Nephron progenitor cell (in vitro differentiated cells): Measurements from ENCODE around the gene TMEM143.
A peak's percentile ranks its signal among the peaks of the same experiment; 100 is the strongest.

ENCODE experiments used
- DNase-seq: peaks from one replicate; pipeline ENCODE4 v3.0.0; 2021
- H3K27ac Mint-ChIP-seq: 2 replicates; pipeline ENCODE4 v1.8.0; 2021; ENCODE audit warnings: mild to moderate bottlenecking, moderate library complexity, mixed read lengths
- H3K27me3 Mint-ChIP-seq: 2 replicates; pipeline ENCODE4 v1.8.0; 2021; ENCODE audit warnings: mild to moderate bottlenecking, low read depth, mixed read lengths; ENCODE audit not compliant: poor library complexity
- H3K36me3 Mint-ChIP-seq: 2 replicates; pipeline ENCODE4 v1.8.0; 2021; ENCODE audit warnings: low read depth, mixed read lengths
- H3K4me1 Mint-ChIP-seq: 2 replicates; pipeline ENCODE4 v1.8.0; 2021; ENCODE audit warnings: mixed read lengths
- H3K4me3 Mint-ChIP-seq: 2 replicates; pipeline ENCODE4 v1.8.0; 2021; ENCODE audit warnings: mild to moderate bottlenecking, moderate library complexity, mixed read lengths
- H3K9me3 Mint-ChIP-seq: 2 replicates; pipeline ENCODE4 v1.8.0; 2021; ENCODE audit warnings: mild to moderate bottlenecking, moderate library complexity, mixed read lengths
- TF ChIP-seq, protein P1 (sequence below): fragments of 200-600 bp; sonication (generic); IDR thresholded peaks from 2 replicates; pipeline ENCODE4 v1.5.0; 2021; ENCODE audit warnings: antibody characterized with exemption

Gene TMEM143

GRCh38 chr19:48385461-48386087 lies 21.8 kb upstream of the TMEM143 start:
- H3K27me3 Mint-ChIP-seq = no peaks in the 10 kb centered on the region
- peaks cover 37% of the 10 kb centered on the region for H3K4me1 Mint-ChIP-seq
- H3K27ac Mint-ChIP-seq = no peak overlapping the region
- H3K36me3 Mint-ChIP-seq = peaks cover 69% of the 10 kb centered on the region
- no peak for DNase-seq
- H3K4me3 Mint-ChIP-seq = no peak overlapping the region
- TF ChIP-seq, protein P1, sequence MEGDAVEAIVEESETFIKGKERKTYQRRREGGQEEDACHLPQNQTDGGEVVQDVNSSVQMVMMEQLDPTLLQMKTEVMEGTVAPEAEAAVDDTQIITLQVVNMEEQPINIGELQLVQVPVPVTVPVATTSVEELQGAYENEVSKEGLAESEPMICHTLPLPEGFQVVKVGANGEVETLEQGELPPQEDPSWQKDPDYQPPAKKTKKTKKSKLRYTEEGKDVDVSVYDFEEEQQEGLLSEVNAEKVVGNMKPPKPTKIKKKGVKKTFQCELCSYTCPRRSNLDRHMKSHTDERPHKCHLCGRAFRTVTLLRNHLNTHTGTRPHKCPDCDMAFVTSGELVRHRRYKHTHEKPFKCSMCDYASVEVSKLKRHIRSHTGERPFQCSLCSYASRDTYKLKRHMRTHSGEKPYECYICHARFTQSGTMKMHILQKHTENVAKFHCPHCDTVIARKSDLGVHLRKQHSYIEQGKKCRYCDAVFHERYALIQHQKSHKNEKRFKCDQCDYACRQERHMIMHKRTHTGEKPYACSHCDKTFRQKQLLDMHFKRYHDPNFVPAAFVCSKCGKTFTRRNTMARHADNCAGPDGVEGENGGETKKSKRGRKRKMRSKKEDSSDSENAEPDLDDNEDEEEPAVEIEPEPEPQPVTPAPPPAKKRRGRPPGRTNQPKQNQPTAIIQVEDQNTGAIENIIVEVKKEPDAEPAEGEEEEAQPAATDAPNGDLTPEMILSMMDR = no peak
- H3K9me3 Mint-ChIP-seq = no peaks in the 10 kb centered on the region

- Mint-ChIP-seq H3K27me3 (no peaks in the 10 kb centered on the region), H3K36me3 (peaks cover 53% of the 10 kb centered on the region), H3K27ac (peak overlapping the region; percentile 90), H3K4me3 (no peak overlapping the region), H3K4me1 (peaks cover 18% of the 10 kb centered on the region), H3K9me3 (no peaks in the 10 kb centered on the region)
- DNase-seq = no peak
- TF ChIP-seq, protein P1 = no peak
These were observed 18.5 kb upstream of the TMEM143 start for GRCh38 chr19:48382286-48382685.

DNA sequence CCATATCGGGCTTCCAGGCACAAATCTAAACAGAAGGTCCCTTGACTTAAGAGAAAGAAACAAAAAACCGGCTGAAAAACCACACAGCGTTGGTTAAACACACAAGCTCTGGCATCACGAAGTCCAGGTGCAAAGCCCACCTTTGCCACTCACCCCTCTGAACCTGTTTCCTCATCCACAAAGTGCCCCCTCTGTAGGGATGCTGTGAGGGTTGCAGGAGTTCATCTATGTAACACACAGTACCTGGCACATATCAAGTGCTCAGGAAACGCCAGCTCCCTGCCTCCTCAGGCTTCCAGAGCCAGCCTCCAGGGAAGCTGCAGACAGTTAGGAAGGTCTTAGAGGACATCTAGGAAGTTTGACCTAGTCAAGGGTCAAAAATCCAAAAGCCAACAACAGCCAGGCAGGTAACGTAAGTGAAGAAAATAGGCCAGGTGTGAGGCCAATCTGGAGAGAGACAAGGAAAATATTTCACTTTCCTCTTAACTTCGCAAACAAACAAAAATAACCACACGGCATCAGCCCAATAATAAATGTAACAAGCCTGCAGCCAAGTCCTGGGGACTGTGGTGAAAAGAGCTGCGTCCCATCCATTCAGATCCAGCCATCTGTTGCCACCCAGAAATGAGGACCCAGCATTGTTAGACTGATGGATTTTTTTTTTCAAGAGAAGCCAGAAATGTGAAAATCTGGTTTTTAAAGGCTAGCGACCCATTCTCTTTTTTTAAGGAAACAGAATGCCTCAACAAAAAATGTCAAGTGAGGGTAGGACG lies 17.6 kb upstream of the TMEM143 start:
- Mint-ChIP-seq H3K9me3 (no peaks in the 10 kb centered on the region), H3K4me3 (no peak overlapping the region), H3K27me3 (no peaks in the 10 kb centered on the region), H3K4me1 (peaks cover 25% of the 10 kb centered on the region), H3K27ac (no peak overlapping the region), H3K36me3 (peaks cover 47% of the 10 kb centered on the region)
- TF ChIP-seq, protein P1 = no peak
- DNase-seq = no peak

DNA sequence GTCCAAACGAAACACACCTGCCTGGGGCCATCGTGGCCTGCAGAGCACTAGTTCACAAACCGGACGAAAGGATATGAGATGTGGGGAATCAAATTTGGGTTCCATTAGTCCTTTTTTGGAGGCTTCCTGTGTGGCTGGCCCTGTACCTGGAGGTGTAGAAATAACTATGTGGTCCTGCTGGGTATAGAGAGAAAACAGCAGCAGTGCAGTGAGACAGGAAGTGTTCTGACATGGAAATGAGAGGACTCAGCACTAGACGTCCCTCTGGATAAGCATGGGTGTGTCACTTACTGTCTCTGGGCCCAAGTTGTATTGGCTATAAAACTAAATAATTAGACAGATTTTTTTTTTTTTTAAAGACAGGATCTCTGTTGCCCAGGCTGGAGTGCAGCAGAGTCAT lies 15.3 kb upstream of the TMEM143 start:
- DNase-seq = no peak
- no peaks in the 10 kb centered on the region for H3K9me3 Mint-ChIP-seq
- TF ChIP-seq, protein P1 = no peak
- no peak overlapping the region for H3K27ac Mint-ChIP-seq
- peaks cover 41% of the 10 kb centered on the region for H3K4me1 Mint-ChIP-seq
- H3K4me3 Mint-ChIP-seq = no peak overlapping the region
- H3K36me3 Mint-ChIP-seq = peaks cover 26% of the 10 kb centered on the region
- H3K27me3 Mint-ChIP-seq = peaks cover 7% of the 10 kb centered on the region

- Mint-ChIP-seq H3K4me1 (peaks cover 42% of the 10 kb centered on the region), H3K27me3 (peaks cover 10% of the 10 kb centered on the region), H3K36me3 (peaks cover 21% of the 10 kb centered on the region), H3K4me3 (no peak overlapping the region), H3K9me3 (no peaks in the 10 kb centered on the region), H3K27ac (no peak overlapping the region)
- TF ChIP-seq, protein P1 = no peak
- no peak for DNase-seq
These were observed 14.4 kb upstream of the TMEM143 start for GRCh38 chr19:48378194-48378570.
